Tibial nerve (tissue), 4 donors: ENCODE measurements around the gene NHSL1. TPM values are rescaled to one million over a fixed set of nuclear protein-coding genes. Genes with fewer than 3 reads are reported as not detected.

Experiments
- DNase-seq, 2 donors: peaks; one replicate each; pipeline ENCODE4 v3.0.0-alpha.2; 2019; ENCODE audit warnings: low spot score in 2 of 2
- H3K27ac ChIP-seq, 4 donors: fragments of 200-600 bp; sonication (generic) in 3 of 4; one replicate each; pipeline ENCODE4 v1.5.1; 2017 to 2019; ENCODE audit warnings: mild to moderate bottlenecking in 1 of 4
- H3K27me3 ChIP-seq, 2 donors: fragments of 200-600 bp; sonication (generic) in 1 of 2; one replicate each; pipeline versions ENCODE4 v1.5.1 to v1.6.0; 2017 to 2019
- H3K36me3 ChIP-seq, 3 donors: fragments of 200-600 bp; sonication (generic); one replicate each; pipeline ENCODE4 v1.5.1; 2018 to 2019
- H3K4me1 ChIP-seq, 4 donors: fragments of 200-600 bp; sonication (generic) in 3 of 4; one replicate each; pipeline ENCODE4 v1.5.1; 2017 to 2019
- H3K4me3 ChIP-seq, 4 donors: fragments of 200-600 bp; sonication (generic) in 3 of 4; one replicate each; pipeline ENCODE4 v1.5.1; 2017 to 2019; ENCODE audit warnings: mild to moderate bottlenecking in 1 of 4, moderate library complexity in 1 of 4
- H3K9me3 ChIP-seq, 4 donors: fragments of 200-600 bp; sonication (generic) in 3 of 4; one replicate each; pipeline ENCODE4 v1.5.1; 2017 to 2019
- EP300 ChIP-seq, 2 donors: sonication (generic); formaldehyde crosslinking; IDR thresholded peaks; one replicate each; pipeline ENCODE4 v1.6.1; 2017; ENCODE audit warnings: antibody characterized with exemption in 2 of 2, mild to moderate bottlenecking in 1 of 2
- POLR2A ChIP-seq, 2 donors: fragments of 450-650 bp; IDR thresholded peaks; one replicate each; pipeline ENCODE4 v1.6.1; 2017; ENCODE audit warnings: antibody characterized with exemption in 2 of 2, mild to moderate bottlenecking in 2 of 2, moderate library complexity in 2 of 2
- WGBS, 2 donors: methylation state at CpG; one replicate each; pipeline ENCODE4 v1.1.5; 2018; 5-methylcytosine and 5-hydroxymethylcytosine counted together
- total RNA-seq, 4 donors: library from RNA; depleted of rRNA; stranded (reverse); fragments of >200 nt; gene quantifications; one replicate each; pipeline ENCODE4 v1.1.0, GENCODE V29; 2016
- TF ChIP-seq, protein P1 (sequence below), 5 experiments: fragments of 200-600 bp in 3 of 5; fragments of 450-650 bp in 2 of 5; sonication (generic) in 3 of 5; IDR thresholded peaks; one replicate each; pipeline ENCODE4 v1.5.1; 2016 to 2019; ENCODE audit warnings: antibody characterized with exemption in 5 of 5, mild to moderate bottlenecking in 3 of 5, moderate library complexity in 2 of 5

NHSL1 gene
- total RNA-seq, 4 donors from 2014 or later: 8.6 to 17.3 (median 12.6) TPM

DNA sequence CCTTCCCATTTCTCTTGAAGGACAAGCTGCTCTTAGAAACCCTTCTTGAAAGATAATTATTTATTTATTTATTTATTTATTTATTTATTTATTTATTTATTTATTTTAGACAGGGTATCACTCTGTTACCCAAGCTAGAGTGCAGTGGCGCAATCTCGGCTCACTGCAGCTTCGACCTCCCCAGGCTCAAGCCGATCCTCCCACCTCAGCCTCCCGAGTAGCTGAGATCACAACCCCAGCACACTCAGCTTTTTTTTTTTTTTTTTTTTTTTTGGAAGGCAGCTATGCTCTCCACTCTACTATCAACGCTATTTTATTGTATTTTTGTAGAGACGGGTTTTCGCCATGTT, 96.5 kb downstream of the NHSL1 start:
- peaks cover 0 to 12% (median 3%) of the 10 kb centered on the region in 4 donors for H3K4me1 ChIP-seq
- H3K27ac ChIP-seq: peak overlapping the region in 3 of 4 donors; percentile 95 to 98 (median 96)
- no peaks in the 10 kb centered on the region for H3K9me3 ChIP-seq
- H3K4me3 ChIP-seq: peak overlapping the region in 3 of 4 donors; percentile 70 to 91 (median 87)
- 93 to 94% methylated on average over 8 of the region's 8 CpGs for WGBS, 2 donors
- H3K27me3 ChIP-seq: no peaks in the 10 kb centered on the region
- no peak for TF ChIP-seq EP300 (IDR thresholded peaks at IDR 0.05)
- no peak for TF ChIP-seq POLR2A (IDR thresholded peaks at IDR 0.05)
- TF ChIP-seq, protein P1, sequence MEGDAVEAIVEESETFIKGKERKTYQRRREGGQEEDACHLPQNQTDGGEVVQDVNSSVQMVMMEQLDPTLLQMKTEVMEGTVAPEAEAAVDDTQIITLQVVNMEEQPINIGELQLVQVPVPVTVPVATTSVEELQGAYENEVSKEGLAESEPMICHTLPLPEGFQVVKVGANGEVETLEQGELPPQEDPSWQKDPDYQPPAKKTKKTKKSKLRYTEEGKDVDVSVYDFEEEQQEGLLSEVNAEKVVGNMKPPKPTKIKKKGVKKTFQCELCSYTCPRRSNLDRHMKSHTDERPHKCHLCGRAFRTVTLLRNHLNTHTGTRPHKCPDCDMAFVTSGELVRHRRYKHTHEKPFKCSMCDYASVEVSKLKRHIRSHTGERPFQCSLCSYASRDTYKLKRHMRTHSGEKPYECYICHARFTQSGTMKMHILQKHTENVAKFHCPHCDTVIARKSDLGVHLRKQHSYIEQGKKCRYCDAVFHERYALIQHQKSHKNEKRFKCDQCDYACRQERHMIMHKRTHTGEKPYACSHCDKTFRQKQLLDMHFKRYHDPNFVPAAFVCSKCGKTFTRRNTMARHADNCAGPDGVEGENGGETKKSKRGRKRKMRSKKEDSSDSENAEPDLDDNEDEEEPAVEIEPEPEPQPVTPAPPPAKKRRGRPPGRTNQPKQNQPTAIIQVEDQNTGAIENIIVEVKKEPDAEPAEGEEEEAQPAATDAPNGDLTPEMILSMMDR (IDR thresholded peaks at IDR 0.05): no peak
- DNase-seq: no peak
- H3K36me3 ChIP-seq: peaks cover 0 to 20% (median 9%) of the 10 kb centered on the region in 3 donors

DNA sequence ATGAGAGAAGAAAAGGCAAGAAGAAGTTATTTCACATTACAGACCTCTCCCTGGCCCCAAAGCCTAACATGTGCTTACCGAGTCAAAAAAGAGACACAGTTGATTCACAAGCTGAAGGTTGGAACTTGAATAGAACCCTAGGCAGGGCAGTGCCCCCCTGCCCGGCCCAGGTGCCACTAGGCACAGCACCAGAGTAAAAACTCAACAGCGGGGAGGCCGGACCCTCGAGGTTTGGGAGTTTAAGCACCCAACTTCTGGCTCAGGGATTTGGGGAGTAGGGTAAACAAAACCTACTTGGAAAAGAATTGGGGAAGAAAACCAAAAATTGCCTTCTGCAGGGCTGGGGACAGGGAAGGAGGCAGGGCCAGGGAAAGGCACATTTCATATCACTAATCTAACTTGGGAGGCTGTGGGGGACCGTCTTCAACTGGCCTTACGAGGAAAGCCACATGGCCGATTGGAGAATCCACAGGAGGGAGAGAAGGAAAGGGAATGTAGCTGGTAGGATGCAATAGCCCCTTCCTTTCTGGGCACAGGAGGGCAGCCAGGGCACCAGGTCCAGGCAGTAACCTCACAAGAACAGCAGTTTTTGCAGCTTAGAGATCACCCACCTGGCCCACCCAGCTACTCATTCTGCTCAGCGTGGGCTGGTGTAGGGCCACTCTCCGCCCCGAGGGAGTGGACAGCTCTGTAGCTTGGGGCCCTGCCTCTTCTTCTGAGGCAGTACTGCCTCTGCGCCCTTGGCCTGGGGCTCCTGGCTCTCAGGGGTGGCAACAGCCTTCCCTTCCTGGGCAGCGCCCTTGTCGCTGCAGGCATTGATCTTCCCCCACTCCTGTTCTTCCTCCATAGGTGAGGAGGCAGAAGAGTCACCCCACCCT, 97.1 kb downstream of the NHSL1 start:
- Histone ChIP-seq H3K36me3 (peaks cover 0 to 14% (median 3%) of the 10 kb centered on the region in 3 donors), H3K4me1 (peaks cover 0 to 12% (median 3%) of the 10 kb centered on the region in 4 donors), H3K4me3 (no peak overlapping the region), H3K27me3 (no peaks in the 10 kb centered on the region), H3K27ac (no peak overlapping the region), H3K9me3 (no peaks in the 10 kb centered on the region)
- 88 to 92% methylated on average over 13 to 14 of the region's 14 CpGs for WGBS, 2 donors
- TF ChIP-seq POLR2A (IDR thresholded peaks at IDR 0.05) (no peak), EP300 (IDR thresholded peaks at IDR 0.05) (no peak)
- TF ChIP-seq, protein P1 (IDR thresholded peaks at IDR 0.05): no peak
- no peak for DNase-seq

DNA sequence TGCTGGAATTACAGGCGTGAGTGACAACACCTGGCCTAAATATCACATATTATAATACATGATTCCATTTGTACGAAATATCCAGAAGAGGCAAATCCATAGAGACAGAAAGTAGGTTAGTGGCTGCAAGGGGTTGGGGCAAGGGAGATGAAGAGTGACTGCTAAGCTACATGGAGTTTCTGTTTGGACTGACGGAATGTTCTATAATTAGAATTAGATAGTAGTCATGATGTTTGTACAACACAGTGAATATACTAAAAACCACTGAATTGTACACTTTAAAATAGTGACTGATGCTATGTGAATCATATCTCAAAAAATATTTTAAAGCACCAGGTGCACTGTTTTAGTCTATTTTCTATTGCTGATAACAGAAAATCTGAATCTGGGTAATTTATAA, 99.0 kb downstream of the NHSL1 start:
- no peak overlapping the region for H3K27ac ChIP-seq
- no peaks in the 10 kb centered on the region for H3K27me3 ChIP-seq
- TF ChIP-seq EP300 (IDR thresholded peaks at IDR 0.05): no peak
- TF ChIP-seq POLR2A (IDR thresholded peaks at IDR 0.05): no peak
- TF ChIP-seq, protein P1 (IDR thresholded peaks at IDR 0.05): no peak
- H3K4me3 ChIP-seq: no peak overlapping the region
- no peak for DNase-seq
- no peaks in the 10 kb centered on the region for H3K9me3 ChIP-seq
- no peaks in the 10 kb centered on the region for H3K36me3 ChIP-seq
- peaks cover 0 to 9% (median 1%) of the 10 kb centered on the region in 4 donors for H3K4me1 ChIP-seq
- WGBS, 2 donors: 85 to 93% methylated on average over 3 of the region's 3 CpGs

DNA sequence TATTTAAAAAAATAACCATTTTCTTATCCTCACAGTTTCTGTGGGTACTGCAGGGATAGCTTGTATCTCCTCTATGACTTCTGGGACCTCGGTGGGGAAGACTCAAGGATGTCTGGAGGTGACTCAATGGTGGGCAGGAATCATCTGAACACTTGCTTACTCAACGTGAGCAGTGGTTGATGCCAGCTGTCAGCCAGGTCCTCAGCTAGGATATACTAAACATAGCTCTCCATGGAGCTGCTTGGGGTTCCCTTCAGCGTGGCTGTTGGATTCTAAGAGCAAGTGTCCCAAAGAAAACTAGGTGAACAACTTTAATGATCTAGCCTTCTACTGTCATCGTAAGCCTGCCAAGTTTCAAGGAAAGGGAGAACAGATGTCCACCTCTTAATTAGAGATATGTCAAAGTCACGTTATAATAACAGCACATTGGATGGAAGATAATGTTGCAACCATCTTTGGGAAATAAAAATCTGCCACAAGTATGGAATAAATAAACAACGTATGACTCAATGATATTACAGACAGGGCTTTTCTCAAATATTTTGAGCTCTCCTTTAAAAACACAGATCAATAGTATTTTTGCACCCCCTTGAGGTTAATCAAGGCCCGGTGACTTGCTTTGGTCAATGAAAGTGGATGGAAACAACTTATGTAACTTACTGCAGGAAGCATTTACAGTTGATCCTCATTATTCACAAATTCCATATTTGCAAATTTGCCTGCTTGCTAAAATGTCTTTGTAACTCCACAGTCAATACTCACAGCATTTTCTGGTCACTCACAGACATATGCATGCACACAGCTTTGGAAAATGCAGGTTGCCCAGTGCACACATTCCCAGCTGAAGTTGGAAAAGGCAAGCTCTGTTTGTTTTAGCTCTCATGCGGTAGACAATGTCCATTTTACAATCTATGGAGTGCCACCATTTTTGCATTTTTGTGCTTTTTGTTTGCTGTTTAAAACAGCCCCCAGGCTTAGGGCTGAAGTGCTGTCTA, 101.9 kb downstream of the NHSL1 start:
- no peaks in the 10 kb centered on the region for H3K9me3 ChIP-seq
- H3K27ac ChIP-seq: no peak overlapping the region
- no peaks in the 10 kb centered on the region for H3K36me3 ChIP-seq
- TF ChIP-seq POLR2A (IDR thresholded peaks at IDR 0.05) (no peak), EP300 (IDR thresholded peaks at IDR 0.05) (no peak)
- TF ChIP-seq, protein P1 (IDR thresholded peaks at IDR 0.05): no peak
- no peak for DNase-seq
- no peaks in the 10 kb centered on the region for H3K4me1 ChIP-seq
- H3K4me3 ChIP-seq: no peak overlapping the region
- H3K27me3 ChIP-seq: no peaks in the 10 kb centered on the region
- 82 to 84% methylated on average over 8 of the region's 8 CpGs for WGBS, 2 donors
